H1 (cell line): ENCODE measurements around the gene C2. TPM values are rescaled to one million over a fixed set of nuclear protein-coding genes. Genes with fewer than 3 reads are reported as not detected.

ENCODE experiments used
- CTCF ChIA-PET: fragments of 300-600 bp; sonication (Branson Sonifier 250); formaldehyde crosslinking; loops from one replicate; lab custom pipeline; 2021; ENCODE audit not compliant: partially characterized antibody; lab: Charles Lee
- POLR2A ChIA-PET: fragments of 300-600 bp; sonication (Branson Sonifier 250); formaldehyde crosslinking; loops from one replicate; lab custom pipeline; 2021; ENCODE audit warnings: inconsistent platforms; ENCODE audit not compliant: partially characterized antibody; lab: Charles Lee
- DNase-seq, 2 experiments: peaks; one replicate each; pipeline versions ENCODE4 v3.0.0 to v3.0.0-alpha.2; 2010 to 2022; ENCODE audit warnings: low spot score in 2 of 2, low read depth in 1 of 2, mixed read lengths in 1 of 2
- FAIRE-seq: peaks from 2 replicates; lab custom pipeline; 2011; peaks lifted over from hg19 to GRCh38; lab: Jason Lieb, UNC
- H2AFZ ChIP-seq: 2 replicates; pipeline ENCODE4 v1.8.1; 2012; ENCODE audit warnings: low read length, inconsistent platforms
- H2AK5ac ChIP-seq: 2 replicates; pipeline ENCODE4 v1.6.1; 2013; ENCODE audit warnings: low read depth, low read length
- H2BK120ac ChIP-seq: replicated peaks from 2 replicates; pipeline ENCODE3; 2013; ENCODE audit warnings: low read depth, low read length, inconsistent platforms
- H2BK12ac ChIP-seq: 2 replicates; pipeline ENCODE4 v1.6.1; 2013; ENCODE audit warnings: low read depth, low read length
- H2BK15ac ChIP-seq: 2 replicates; pipeline ENCODE4 v1.6.1; 2013; ENCODE audit warnings: low read length
- H2BK20ac ChIP-seq: 2 replicates; pipeline ENCODE4 v1.6.1; 2013; ENCODE audit warnings: low read length
- H2BK5ac ChIP-seq: 2 replicates; pipeline ENCODE4 v1.6.1; 2013; ENCODE audit warnings: low read depth, low read length
- H3K14ac ChIP-seq: 2 replicates; pipeline ENCODE4 v1.6.1; 2013; ENCODE audit warnings: inconsistent platforms; ENCODE audit not compliant: insufficient read length
- H3K18ac ChIP-seq: 2 replicates; pipeline ENCODE4 v1.6.1; 2013; ENCODE audit warnings: low read length; ENCODE audit errors: extremely low read depth
- H3K23ac ChIP-seq: 2 replicates; pipeline ENCODE4 v1.6.1; 2013; ENCODE audit warnings: inconsistent platforms; ENCODE audit not compliant: insufficient read length
- H3K23me2 ChIP-seq: 2 replicates; pipeline ENCODE4 v1.6.1; 2013; ENCODE audit warnings: low read depth, low read length
- H3K27ac ChIP-seq: 2 replicates; pipeline ENCODE4 v1.6.1; 2011; ENCODE audit warnings: low read depth, low read length, inconsistent platforms
- H3K27me3 ChIP-seq, 4 experiments: replicated peaks in 1 of 4; 1 replicate in 1 of 4; 2 replicates in 3 of 4; pipeline versions ENCODE4 v1.6.1 to v1.8.1; 2011 to 2013; ENCODE audit warnings: low read length in 3 of 4, mild to moderate bottlenecking in 3 of 4, inconsistent platforms in 2 of 4, mixed read lengths in 2 of 4, moderate library complexity in 1 of 4; ENCODE audit not compliant: control insufficient read depth in 3 of 4, insufficient read depth in 3 of 4; ENCODE audit errors: extremely low read depth in 1 of 4
- H3K36me3 ChIP-seq, 4 experiments: 2 replicates each; pipeline versions ENCODE4 v1.6.1 to v1.8.1; 2011 to 2013; ENCODE audit warnings: mild to moderate bottlenecking in 4 of 4, low read length in 3 of 4, moderate library complexity in 2 of 4, control low read depth in 1 of 4, inconsistent platforms in 1 of 4; ENCODE audit not compliant: insufficient read depth in 4 of 4, control insufficient read depth in 2 of 4
- H3K4ac ChIP-seq: replicated peaks from 2 replicates; pipeline ENCODE3; 2013; ENCODE audit warnings: low read length, low read depth, mixed read lengths, inconsistent platforms; ENCODE audit not compliant: insufficient read length
- H3K4me1 ChIP-seq, 4 experiments: replicated peaks in 1 of 4; 1 replicate in 1 of 4; 2 replicates in 3 of 4; pipeline versions ENCODE4 v1.6.1 to v1.8.1; 2011 to 2013; ENCODE audit warnings: low read length in 3 of 4, inconsistent platforms in 2 of 4, mixed read lengths in 1 of 4; ENCODE audit not compliant: insufficient read depth in 4 of 4, control insufficient read depth in 3 of 4
- H3K4me2 ChIP-seq, 2 experiments: 2 replicates each; pipeline versions ENCODE4 v1.6.1 to v1.8.1; 2011 to 2013; ENCODE audit warnings: low read depth in 2 of 2, low read length in 2 of 2, control low read depth in 1 of 2, inconsistent platforms in 1 of 2, mild to moderate bottlenecking in 1 of 2; ENCODE audit not compliant: insufficient read depth in 1 of 2
- H3K4me3 ChIP-seq, 4 experiments: fragments of 200-600, 300-600 bp in 1 of 4; sonication (generic), shearing (Covaris generic), sonication (Bioruptor Twin) in 1 of 4; 2 replicates each; pipeline versions ENCODE4 v1.5.1 to v1.8.1; 2011 to 2016; ENCODE audit warnings: low read length in 4 of 4, low read depth in 3 of 4, control low read depth in 2 of 4, inconsistent platforms in 2 of 4, mild to moderate bottlenecking in 2 of 4, mixed read lengths in 1 of 4, moderate library complexity in 1 of 4; ENCODE audit not compliant: insufficient read depth in 2 of 4; ENCODE audit errors: extremely low read depth in 1 of 4
- H3K56ac ChIP-seq: replicated peaks from 2 replicates; pipeline ENCODE3; 2013; ENCODE audit warnings: low read depth, mild to moderate bottlenecking, mixed read lengths, low read length, inconsistent platforms; ENCODE audit not compliant: insufficient read length
- H3K79me1 ChIP-seq: 2 replicates; pipeline ENCODE4 v1.6.1; 2013; ENCODE audit warnings: low read depth, low read length, control low read depth
- H3K79me2 ChIP-seq, 2 experiments: 2 replicates each; pipeline versions ENCODE4 v1.6.1 to v1.8.1; 2012 to 2013; ENCODE audit warnings: low read length in 2 of 2, mild to moderate bottlenecking in 2 of 2, inconsistent platforms in 1 of 2; ENCODE audit not compliant: insufficient read depth in 2 of 2, control insufficient read depth in 1 of 2
- H3K9ac ChIP-seq, 4 experiments: replicated peaks in 1 of 4; 1 replicate in 1 of 4; 2 replicates in 3 of 4; pipeline versions ENCODE4 v1.6.1 to v1.8.1; 2011 to 2013; ENCODE audit warnings: low read depth in 3 of 4, low read length in 3 of 4, control low read depth in 2 of 4, mild to moderate bottlenecking in 2 of 4, moderate library complexity in 2 of 4, inconsistent platforms in 1 of 4; ENCODE audit errors: extremely low read depth in 1 of 4
- H3K9me3 ChIP-seq, 2 experiments: 2 replicates each; pipeline versions ENCODE4 v1.6.1 to v1.8.1; 2012 to 2013; ENCODE audit warnings: mild to moderate bottlenecking in 2 of 2, moderate library complexity in 2 of 2, control low read depth in 1 of 2, inconsistent platforms in 1 of 2, low read depth in 1 of 2, low read length in 1 of 2, mixed read lengths in 1 of 2; ENCODE audit not compliant: insufficient read depth in 2 of 2
- H4K20me1 ChIP-seq, 2 experiments: replicated peaks in 1 of 2; 2 replicates each; pipeline versions ENCODE3 to v1.8.1; 2011 to 2013; ENCODE audit warnings: inconsistent platforms in 2 of 2, low read length in 2 of 2, mild to moderate bottlenecking in 1 of 2; ENCODE audit not compliant: insufficient read depth in 2 of 2, control insufficient read depth in 1 of 2
- H4K5ac ChIP-seq: 2 replicates; pipeline ENCODE4 v1.6.1; 2013; ENCODE audit warnings: low read length, low read depth, mixed read lengths, inconsistent platforms; ENCODE audit not compliant: insufficient read length
- H4K8ac ChIP-seq: 2 replicates; pipeline ENCODE4 v1.8.0; 2013; ENCODE audit warnings: mild to moderate bottlenecking, moderate library complexity, low read length, inconsistent platforms; ENCODE audit not compliant: insufficient read depth; ENCODE audit errors: extremely low read depth
- H4K91ac ChIP-seq: replicated peaks from 2 replicates; pipeline ENCODE3; 2013; ENCODE audit warnings: low read length, mixed read lengths, inconsistent platforms; ENCODE audit not compliant: insufficient read length
- BCL11A ChIP-seq, 2 experiments: IDR thresholded peaks; one replicate each; pipeline ENCODE4 v1.6.1; 2011; ENCODE audit warnings: low read depth in 2 of 2, low read length in 2 of 2, mild to moderate bottlenecking in 2 of 2
- BRCA1 ChIP-seq: IDR thresholded peaks from 2 replicates; pipeline ENCODE4 v1.6.1; 2012; ENCODE audit warnings: low read depth, low read length, improper control_type of control experiment
- CBX5 ChIP-seq: fragments of 300-800, 300-1000 bp; sonication (generic); IDR thresholded peaks from 2 replicates; pipeline ENCODE4 v1.7.1; 2016; ENCODE audit warnings: antibody characterized with exemption, low read length, low read depth
- CHD2 ChIP-seq: IDR thresholded peaks from 2 replicates; pipeline ENCODE4 v1.6.1; 2012; ENCODE audit warnings: low read length, improper control_type of control experiment
- CTCF ChIP-seq, 3 experiments: IDR thresholded peaks; 1 replicate in 2 of 3; 2 replicates in 1 of 3; pipeline versions ENCODE4 v1.5.1 to v1.6.1; 2011; ENCODE audit warnings: low read length in 3 of 3, mild to moderate bottlenecking in 3 of 3, inconsistent platforms in 2 of 3, low read depth in 1 of 3, moderate library complexity in 1 of 3; ENCODE audit not compliant: insufficient read depth in 1 of 3; ENCODE audit errors: control extremely low read depth in 1 of 3
- MAX ChIP-seq: IDR thresholded peaks from 2 replicates; pipeline ENCODE4 v1.6.1; 2012; ENCODE audit warnings: inconsistent platforms
- NANOG ChIP-seq: IDR thresholded peaks from 2 replicates; pipeline ENCODE4 v1.6.1; 2011; ENCODE audit warnings: low read length, low read depth, mild to moderate bottlenecking, inconsistent platforms; ENCODE audit not compliant: insufficient read depth, poor library complexity, severe bottlenecking
- SIN3A ChIP-seq, 2 experiments: IDR thresholded peaks in 1 of 2; conservative IDR thresholded peaks in 1 of 2; 2 replicates each; pipeline ENCODE4 v1.6.1; 2011 to 2012; ENCODE audit warnings: low read length in 2 of 2, improper control_type of control experiment in 1 of 2, low read depth in 1 of 2, mild to moderate bottlenecking in 1 of 2
- SIX5 ChIP-seq: IDR thresholded peaks from 2 replicates; pipeline ENCODE4 v1.6.1; 2011; ENCODE audit warnings: mild to moderate bottlenecking, low read depth, low read length
- SP1 ChIP-seq: IDR thresholded peaks from 2 replicates; pipeline ENCODE4 v1.6.1; 2011; ENCODE audit warnings: low read depth, low read length
- TAF7 ChIP-seq: optimal IDR thresholded peaks from 2 replicates; pipeline ENCODE3; 2011; ENCODE audit warnings: low read depth, mild to moderate bottlenecking, inconsistent platforms, low read length, moderate library complexity, borderline replicate concordance
- WGBS, 2 experiments: shearing (Covaris generic) in 1 of 2; methylation state at CpG; one replicate each; pipeline versions ENCODE4 v1.1.6 to v1.1.7; 2013 to 2015; ENCODE audit warnings: low lambda C conversion rate in 2 of 2, mixed read lengths in 2 of 2, inconsistent platforms in 1 of 2, low coverage in 1 of 2, missing lambda C conversion rate in 1 of 2; ENCODE audit not compliant: insufficient replicate concordance in 2 of 2, insufficient coverage in 1 of 2, insufficient read length in 1 of 2; ENCODE audit errors: extremely low coverage in 1 of 2, missing lambda C conversion rate in 1 of 2; 5-methylcytosine and 5-hydroxymethylcytosine counted together
- polyA plus RNA-seq, 7 experiments: library from polyadenylated mRNA; depleted of rRNA in 3 of 7; stranded (reverse) in 5 of 7; unstranded in 2 of 7; fragments of >200 nt in 5 of 7; fragments of 200-250 nt in 2 of 7; gene quantifications; 1 replicate in 5 of 7; 2 replicates in 1 of 7; 4 replicates in 1 of 7; pipeline versions ENCODE4 v1.2.1 to v1.2.3, GENCODE V29; 2011 to 2013; ENCODE audit warnings: missing spikeins in 2 of 7, mixed read lengths in 2 of 7
- total RNA-seq: library from RNA; stranded (reverse); fragmentation: NEBNext Ultra II Directional; extraction: Animal tissue kit (Norgen Biotek cat#: 25700); gene quantifications from 2 replicates; pipeline ENCODE4 v1.2.1, GENCODE V29; 2021

The C2 gene
- total and polyA plus RNA-seq, 2 of the 8 experiments (the other 6 are each of a cell fraction or from before 2014, with no cell fraction given): 0.26 to 0.38 TPM

GRCh38 chr6:31880616-31881015, 46.9 kb upstream of the C2 start:
- no peak overlapping the region for H3K9ac ChIP-seq
- no peak overlapping the region for H3K27ac ChIP-seq
- no peak for FAIRE-seq
- peaks cover 25 to 54% (median 48%) of the 10 kb centered on the region in 4 experiments for H3K36me3 ChIP-seq
- H3K9me3 ChIP-seq: no peaks in the 10 kb centered on the region
- no peak overlapping the region for H3K18ac ChIP-seq
- H3K23me2 ChIP-seq: no peaks in the 10 kb centered on the region
- H4K8ac ChIP-seq: no peak overlapping the region
- H3K4me2 ChIP-seq: no peak overlapping the region
- no peak for DNase-seq
- no peak overlapping the region for H2AFZ ChIP-seq
- H2BK120ac ChIP-seq: no peak overlapping the region
- no peak overlapping the region for H3K4ac ChIP-seq
- no peak overlapping the region for H2BK5ac ChIP-seq
- H3K4me3 ChIP-seq: no peak overlapping the region
- peaks cover 0 to 11% (median 0%) of the 10 kb centered on the region in 4 experiments; a peak in 1 of 7 replicates for H3K4me1 ChIP-seq
- H3K79me1 ChIP-seq: no peaks in the 10 kb centered on the region; the same call in 1 of the 2 replicates
- H2BK20ac ChIP-seq: no peak overlapping the region
- no peaks in the 10 kb centered on the region for H3K79me2 ChIP-seq
- ChIA-PET POLR2A (interaction anchor here (0.7 to 2.8 kb wide), 9 partner anchors 8 to 145 kb away, joined by 3 to 11 read pairs (median 4); partner anchors contain the start of gene NEU1), CTCF (interaction anchor here (0.6 to 8.1 kb wide), 8 partner anchors 8 to 108 kb away, joined by 3 to 59 read pairs (median 6); no protein-coding TSS in a partner anchor)
- no peak overlapping the region for H2AK5ac ChIP-seq
- no peak overlapping the region for H3K23ac ChIP-seq
- H3K14ac ChIP-seq: no peak overlapping the region
- no peak overlapping the region for H4K5ac ChIP-seq
- no peaks in the 10 kb centered on the region for H3K27me3 ChIP-seq
- H2BK12ac ChIP-seq: no peak overlapping the region
- peaks cover 2 to 13% of the 10 kb centered on the region in 2 experiments for H4K20me1 ChIP-seq
- H4K91ac ChIP-seq: no peak overlapping the region
- WGBS, 2 experiments: 89% methylated on average over 10 of the region's 10 CpGs; no CpG with 5 or more reads in 1 of the 2 experiments
- H2BK15ac ChIP-seq: no peak overlapping the region
- H3K56ac ChIP-seq: no peak overlapping the region
- TF ChIP-seq BRCA1 (no peak), TAF7 (no peak), CBX5 (no peak), CTCF (IDR thresholded peaks at IDR 0.05; ENCODE audit: control extremely low read depth in 1 of 3, insufficient read depth in 1 of 3, low read depth in 1 of 3, low read length in 3 of 3) (no peak), BCL11A (IDR thresholded peaks at IDR 0.05; ENCODE audit: low read depth in 2 of 2, low read length in 2 of 2) (no peak), SIN3A (conservative IDR thresholded peaks at IDR 0.05 in 1 of 2, IDR thresholded peaks at IDR 0.05 in 1 of 2; ENCODE audit: low read depth in 1 of 2, low read length in 2 of 2) (no peak), CHD2 (no peak), SIX5 (no peak), MAX (no peak), SP1 (no peak), NANOG (no peak)
